CD4-positive, alpha-beta memory T cell (primary cell): Measurements from ENCODE around the gene SPZ1. TPM values are rescaled to one million over a fixed set of nuclear protein-coding genes. Genes with fewer than 3 reads are reported as not detected.

Experiments used
- CTCF ChIA-PET: fragments of 350-600 bp; sonication (Branson Sonifier 250); formaldehyde crosslinking; loops from one replicate; lab custom pipeline; 2021; ENCODE audit warnings: inconsistent platforms; ENCODE audit not compliant: partially characterized antibody; lab: Charles Lee
- POLR2A ChIA-PET: fragments of 350-600 bp; sonication (Branson Sonifier 250); formaldehyde crosslinking; loops from one replicate; lab custom pipeline; 2021; ENCODE audit not compliant: partially characterized antibody; lab: Charles Lee
- DNase-seq, 5 donors: peaks; one replicate each; pipeline versions ENCODE4 v3.0.0 to v3.0.0-alpha.2; 2020 to 2022; ENCODE audit warnings: mixed read lengths in 1 of 5
- H3K27ac ChIP-seq: one replicate; pipeline ENCODE4 v1.7.0; 2013; ENCODE audit warnings: low read depth, low read length
- H3K27me3 ChIP-seq: 2 replicates; pipeline ENCODE4 v1.7.0; 2013; ENCODE audit warnings: mild to moderate bottlenecking, low read length, moderate library complexity; ENCODE audit not compliant: insufficient read depth
- H3K36me3 ChIP-seq: 2 replicates; pipeline ENCODE4 v1.7.0; 2013; ENCODE audit warnings: mild to moderate bottlenecking, low read length, moderate library complexity; ENCODE audit not compliant: insufficient read depth
- H3K4me1 ChIP-seq: 2 replicates; pipeline ENCODE4 v1.7.0; 2013; ENCODE audit warnings: mild to moderate bottlenecking, low read length, moderate library complexity; ENCODE audit not compliant: insufficient read depth
- H3K4me3 ChIP-seq, 2 donors: one replicate each; pipeline ENCODE4 v1.7.0; 2013; ENCODE audit warnings: low read length in 2 of 2, mild to moderate bottlenecking in 1 of 2
- H3K9me3 ChIP-seq, 2 donors: one replicate each; pipeline ENCODE4 v1.7.0; 2013; ENCODE audit warnings: low read length in 2 of 2, control low read depth in 1 of 2; ENCODE audit not compliant: control insufficient read depth in 1 of 2
- H3K27ac Mint-ChIP-seq, 7 donors: one replicate each; pipeline ENCODE4 v1.8.0; 2020 to 2021; ENCODE audit warnings: mixed read lengths in 7 of 7, mild to moderate bottlenecking in 6 of 7, inconsistent platforms in 3 of 7, moderate library complexity in 3 of 7
- H3K27me3 Mint-ChIP-seq, 2 donors: one replicate each; pipeline ENCODE4 v1.8.0; 2020 to 2021; ENCODE audit warnings: mixed read lengths in 2 of 2
- H3K36me3 Mint-ChIP-seq, 2 donors: one replicate each; pipeline ENCODE4 v1.8.0; 2020 to 2021; ENCODE audit warnings: mixed read lengths in 2 of 2, inconsistent platforms in 1 of 2, mild to moderate bottlenecking in 1 of 2
- H3K4me1 Mint-ChIP-seq, 4 donors: one replicate each; pipeline ENCODE4 v1.8.0; 2020 to 2021; ENCODE audit warnings: mixed read lengths in 4 of 4, mild to moderate bottlenecking in 1 of 4
- H3K4me3 Mint-ChIP-seq, 8 donors: one replicate each; pipeline ENCODE4 v1.8.0; 2020 to 2021; ENCODE audit warnings: mixed read lengths in 8 of 8, mild to moderate bottlenecking in 7 of 8, moderate library complexity in 6 of 8, inconsistent platforms in 3 of 8
- H3K9me3 Mint-ChIP-seq, 8 donors: one replicate each; pipeline ENCODE4 v1.8.0; 2020 to 2021; ENCODE audit warnings: mixed read lengths in 8 of 8, mild to moderate bottlenecking in 5 of 8, inconsistent platforms in 3 of 8, moderate library complexity in 1 of 8
- intact Hi-C: fragments of 100-400 bp; cut with micrococcal nuclease; formaldehyde crosslinking; loops from one replicate; pipeline ENCODE4 v1.15.1; 2023
- polyA plus RNA-seq, 2 donors: library from polyadenylated mRNA; unstranded; fragments of 300-500 nt; fragmentation: Illumina TruSeq; gene quantifications; one replicate each; pipeline ENCODE4 v1.2.3, GENCODE V29; 2021
- total RNA-seq, 2 experiments: library from RNA; stranded (reverse); gene quantifications; one replicate each; pipeline ENCODE4 v1.2.3, GENCODE V29; 2021

Gene SPZ1
- total and polyA plus RNA-seq, 4 experiments from 2014 or later: not detected

DNA sequence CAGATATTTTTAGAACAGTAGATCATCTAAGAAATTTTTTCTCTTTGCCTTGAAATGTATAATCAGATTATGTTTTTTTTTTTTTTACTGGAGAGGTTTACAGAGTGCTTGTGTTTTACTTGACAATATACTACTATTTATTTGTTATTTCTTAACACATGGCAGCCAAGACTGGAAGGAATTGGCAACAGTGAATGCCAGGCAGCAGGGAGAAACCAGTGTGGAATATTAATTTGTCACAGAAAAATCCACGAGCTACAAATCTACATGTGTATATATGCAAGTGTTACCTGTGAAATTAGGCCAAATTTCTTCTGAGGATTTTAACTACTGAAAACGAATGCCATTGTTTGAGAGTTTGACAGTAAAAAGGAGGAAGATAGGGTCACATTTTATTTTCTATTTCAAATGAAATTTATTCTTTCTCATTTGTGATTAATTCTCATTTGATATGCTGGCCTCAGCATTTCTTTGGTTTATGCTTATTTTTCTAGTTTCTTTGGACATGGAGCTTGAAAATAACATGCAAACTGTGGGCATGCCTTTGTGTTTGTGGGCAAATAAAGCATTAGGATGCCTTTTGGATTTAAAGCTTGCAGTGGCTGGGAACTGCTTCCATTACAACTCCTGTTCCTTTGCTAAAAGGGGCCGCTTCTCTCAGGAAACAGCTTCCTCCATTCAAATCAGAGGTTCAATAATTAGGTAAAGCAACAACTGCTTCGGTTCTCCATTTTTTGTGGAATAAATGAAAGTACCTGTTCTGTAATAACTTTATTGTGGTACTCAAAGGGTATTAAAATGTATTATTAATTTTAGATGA, 49.1 kb downstream of the SPZ1 start:
- H3K27me3 Mint-ChIP-seq: peaks cover 8 to 12% of the 10 kb centered on the region in 2 donors
- H3K4me1 Mint-ChIP-seq: no peaks in the 10 kb centered on the region
- peaks cover 0 to 4% (median 2%) of the 10 kb centered on the region in 8 donors for H3K9me3 Mint-ChIP-seq
- no peak overlapping the region for H3K27ac ChIP-seq
- H3K27ac Mint-ChIP-seq: no peak overlapping the region
- POLR2A ChIA-PET: no interaction called here
- no peaks in the 10 kb centered on the region for H3K27me3 ChIP-seq
- no peak overlapping the region for H3K4me3 Mint-ChIP-seq
- no peaks in the 10 kb centered on the region for H3K9me3 ChIP-seq
- DNase-seq: no peak
- intact Hi-C loops: no loop called here
- no peak overlapping the region for H3K4me3 ChIP-seq
- no peaks in the 10 kb centered on the region for H3K36me3 ChIP-seq
- CTCF ChIA-PET: no interaction called here
- H3K4me1 ChIP-seq: no peaks in the 10 kb centered on the region
- H3K36me3 Mint-ChIP-seq: peaks cover 0 to 4% of the 10 kb centered on the region in 2 donors

DNA sequence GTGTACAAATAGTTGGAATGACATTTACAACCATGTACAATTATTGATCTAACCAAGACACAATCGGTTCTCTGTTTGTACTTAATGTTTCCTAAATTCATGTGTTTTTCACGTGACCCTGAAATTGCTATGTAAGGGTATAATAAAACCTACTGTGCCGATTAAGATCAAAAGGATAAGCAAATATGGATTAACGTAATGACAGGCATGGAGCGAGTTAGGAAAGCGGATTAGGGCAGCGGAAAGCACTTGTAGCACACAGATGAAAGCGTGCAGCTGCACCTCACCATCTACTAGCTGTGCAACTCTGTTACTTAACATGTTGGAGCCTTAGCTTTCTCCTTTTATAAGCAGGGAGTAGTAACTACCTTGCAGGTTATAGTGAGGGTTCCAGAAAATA, 49.7 kb downstream of the SPZ1 start:
- Histone ChIP-seq H3K36me3 (no peaks in the 10 kb centered on the region), H3K4me3 (no peak overlapping the region), H3K27me3 (no peaks in the 10 kb centered on the region), H3K4me1 (no peaks in the 10 kb centered on the region), H3K27ac (no peak overlapping the region), H3K9me3 (no peaks in the 10 kb centered on the region)
- ChIA-PET POLR2A (no interaction called here), CTCF (no interaction called here)
- peaks cover 0 to 4% (median 2%) of the 10 kb centered on the region in 8 donors for H3K9me3 Mint-ChIP-seq
- H3K4me1 Mint-ChIP-seq: no peaks in the 10 kb centered on the region
- peaks cover 0 to 4% of the 10 kb centered on the region in 2 donors for H3K36me3 Mint-ChIP-seq
- H3K27me3 Mint-ChIP-seq: peaks cover 8 to 12% of the 10 kb centered on the region in 2 donors
- H3K4me3 Mint-ChIP-seq: no peak overlapping the region
- H3K27ac Mint-ChIP-seq: no peak overlapping the region
- intact Hi-C loops: no loop called here
- no peak for DNase-seq

DNA sequence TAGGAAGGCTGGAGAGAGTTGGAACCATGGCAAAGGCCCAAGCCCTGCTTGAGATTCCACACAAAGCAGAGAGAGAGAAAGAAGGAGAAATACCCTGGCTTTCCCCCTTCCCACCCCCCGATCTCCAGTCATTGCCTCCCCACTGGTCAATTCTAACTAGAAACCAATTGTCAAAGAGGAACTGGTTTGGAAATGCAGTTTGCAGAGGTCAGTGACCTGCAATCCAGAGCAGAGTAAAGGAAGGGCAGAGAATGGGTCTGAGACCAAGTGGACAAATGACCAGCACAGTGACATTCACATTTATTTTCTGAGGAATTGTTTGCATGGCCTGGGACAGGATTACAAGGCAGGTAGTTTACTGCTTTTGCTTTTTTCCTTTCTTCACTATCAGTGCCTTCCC, 50.6 kb downstream of the SPZ1 start:
- POLR2A ChIA-PET: no interaction called here
- H3K4me3 ChIP-seq: no peak overlapping the region

More for the DNA sequence above, 50.6 kb downstream of the SPZ1 start:
- Histone ChIP-seq H3K27me3 (no peaks in the 10 kb centered on the region), H3K36me3 (no peaks in the 10 kb centered on the region), H3K9me3 (no peaks in the 10 kb centered on the region), H3K4me1 (no peaks in the 10 kb centered on the region), H3K27ac (no peak overlapping the region)
- peaks cover 0 to 4% of the 10 kb centered on the region in 2 donors for H3K36me3 Mint-ChIP-seq
- no peak overlapping the region for H3K27ac Mint-ChIP-seq
- peaks cover 0 to 4% (median 2%) of the 10 kb centered on the region in 8 donors for H3K9me3 Mint-ChIP-seq
- DNase-seq: no peak
- H3K27me3 Mint-ChIP-seq: peaks cover 6 to 12% of the 10 kb centered on the region in 2 donors
- no peaks in the 10 kb centered on the region for H3K4me1 Mint-ChIP-seq
- intact Hi-C loops: no loop called here
- no peak overlapping the region for H3K4me3 Mint-ChIP-seq
- CTCF ChIA-PET: no interaction called here

Other genes starting within 250 kb of the SPZ1 start
- gene SERINC5, start 64.0 kb upstream of the SPZ1 start, total RNA-seq: 100 to 1,000 TPM; 153 to 165 TPM
- gene SERINC5, start 64.0 kb upstream of the SPZ1 start, polyA plus RNA-seq: 10 to 100 TPM; 20.7 to 35.2 TPM
- gene ZFYVE16, start 88.1 kb downstream of the SPZ1 start, total RNA-seq: 10 to 100 TPM; 23.2 to 25.3 TPM
- 1 to 10 TPM; 2.5 to 6.5 TPM for gene ZFYVE16, start 88.1 kb downstream of the SPZ1 start, polyA plus RNA-seq
- under 1 TPM; 0.39 to 0.47 TPM for gene FAM151B, start 168.1 kb downstream of the SPZ1 start, total RNA-seq
- gene FAM151B, start 168.1 kb downstream of the SPZ1 start, polyA plus RNA-seq: under 1 TPM in 1 of 2 donors, not detected in 1; 0.16 TPM